Activated T-cell treated with anti-CD3 and anti-CD28 coated beads, Interleukin-2, amount 50 U/mL, for 24 hours (primary cell): ENCODE data around the gene THAP4.

ENCODE experiments used
- DNase-seq: peaks from one replicate; pipeline ENCODE4 v3.0.0-alpha.2; 2020
- H3K27ac Mint-ChIP-seq: 2 replicates; pipeline ENCODE4 v1.8.0; 2020; ENCODE audit warnings: mild to moderate bottlenecking, mixed read lengths
- H3K27me3 Mint-ChIP-seq: 2 replicates; pipeline ENCODE4 v1.8.0; 2020; ENCODE audit warnings: mixed read lengths
- H3K36me3 Mint-ChIP-seq: 2 replicates; pipeline ENCODE4 v1.8.0; 2020; ENCODE audit warnings: low read depth, mixed read lengths
- H3K4me1 Mint-ChIP-seq: 2 replicates; pipeline ENCODE4 v1.8.0; 2020; ENCODE audit warnings: low read depth, mixed read lengths
- H3K4me3 Mint-ChIP-seq: 2 replicates; pipeline ENCODE4 v1.8.0; 2020; ENCODE audit warnings: mild to moderate bottlenecking, moderate library complexity, mixed read lengths
- H3K9me3 Mint-ChIP-seq: 2 replicates; pipeline ENCODE4 v1.8.0; 2020; ENCODE audit warnings: mixed read lengths

Gene THAP4

GRCh38 chr2:241554610-241555322, 82.2 kb downstream of the THAP4 start:
- no peaks in the 10 kb centered on the region for H3K36me3 Mint-ChIP-seq
- H3K4me3 Mint-ChIP-seq = no peak overlapping the region
- H3K27me3 Mint-ChIP-seq = peaks cover 50% of the 10 kb centered on the region
- peaks cover 15% of the 10 kb centered on the region for H3K9me3 Mint-ChIP-seq
- H3K4me1 Mint-ChIP-seq = peaks cover 7% of the 10 kb centered on the region
- no peak overlapping the region for H3K27ac Mint-ChIP-seq
- no peak for DNase-seq

- Mint-ChIP-seq H3K36me3 (no peaks in the 10 kb centered on the region), H3K27me3 (peaks cover 54% of the 10 kb centered on the region), H3K4me1 (peaks cover 6% of the 10 kb centered on the region), H3K4me3 (no peak overlapping the region), H3K27ac (no peak overlapping the region), H3K9me3 (peaks cover 15% of the 10 kb centered on the region)
- DNase-seq = no peak
Measured at GRCh38 chr2:241553981-241554380, 83.0 kb downstream of the THAP4 start.

- H3K4me3 Mint-ChIP-seq = no peak overlapping the region
- no peaks in the 10 kb centered on the region for H3K36me3 Mint-ChIP-seq
- no peak for DNase-seq
- H3K27me3 Mint-ChIP-seq = peaks cover 58% of the 10 kb centered on the region
- no peak overlapping the region for H3K27ac Mint-ChIP-seq
- H3K4me1 Mint-ChIP-seq = peaks cover 6% of the 10 kb centered on the region
- peaks cover 15% of the 10 kb centered on the region for H3K9me3 Mint-ChIP-seq
Measured at GRCh38 chr2:241553512-241553830, 83.5 kb downstream of the THAP4 start.

- Mint-ChIP-seq H3K4me3 (no peak overlapping the region), H3K27me3 (peaks cover 54% of the 10 kb centered on the region), H3K27ac (no peak overlapping the region), H3K36me3 (no peaks in the 10 kb centered on the region), H3K9me3 (peaks cover 7% of the 10 kb centered on the region), H3K4me1 (peaks cover 2% of the 10 kb centered on the region)
- no peak for DNase-seq
Measured at GRCh38 chr2:241551998-241552737, 84.8 kb downstream of the THAP4 start.

GRCh38 chr2:241551599-241551997, 85.4 kb downstream of the THAP4 start:
- Mint-ChIP-seq H3K4me1 (peaks cover 2% of the 10 kb centered on the region), H3K27me3 (peaks cover 49% of the 10 kb centered on the region), H3K4me3 (no peak overlapping the region), H3K27ac (no peak overlapping the region), H3K36me3 (no peaks in the 10 kb centered on the region), H3K9me3 (peaks cover 2% of the 10 kb centered on the region)
- no peak for DNase-seq

- H3K4me1 Mint-ChIP-seq = peaks cover 2% of the 10 kb centered on the region
Measured at GRCh38 chr2:241550616-241551580, 86.1 kb downstream of the THAP4 start.

GRCh38 chr2:241548451-241548835, 88.5 kb downstream of the THAP4 start:
- Mint-ChIP-seq H3K27ac (no peak overlapping the region), H3K36me3 (no peaks in the 10 kb centered on the region), H3K27me3 (peaks cover 38% of the 10 kb centered on the region), H3K4me3 (no peak overlapping the region), H3K4me1 (no peaks in the 10 kb centered on the region), H3K9me3 (no peaks in the 10 kb centered on the region)
- no peak for DNase-seq

More at GRCh38 chr2:241550616-241551580, 86.1 kb downstream of the THAP4 start:
- DNase-seq = no peak
- H3K36me3 Mint-ChIP-seq = no peaks in the 10 kb centered on the region
- H3K4me3 Mint-ChIP-seq = no peak overlapping the region
- H3K9me3 Mint-ChIP-seq = peaks cover 2% of the 10 kb centered on the region
- peaks cover 44% of the 10 kb centered on the region for H3K27me3 Mint-ChIP-seq
- no peak overlapping the region for H3K27ac Mint-ChIP-seq

GRCh38 chr2:241547781-241548450, 89.0 kb downstream of the THAP4 start:
- no peak for DNase-seq
- Mint-ChIP-seq H3K27ac (no peak overlapping the region), H3K4me3 (no peak overlapping the region), H3K27me3 (peaks cover 43% of the 10 kb centered on the region), H3K36me3 (no peaks in the 10 kb centered on the region), H3K9me3 (no peaks in the 10 kb centered on the region), H3K4me1 (no peaks in the 10 kb centered on the region)

GRCh38 chr2:241546771-241547498, 90.0 kb downstream of the THAP4 start:
- Mint-ChIP-seq H3K27ac (no peak overlapping the region), H3K27me3 (peaks cover 45% of the 10 kb centered on the region), H3K9me3 (no peaks in the 10 kb centered on the region), H3K4me3 (no peak overlapping the region), H3K4me1 (no peaks in the 10 kb centered on the region), H3K36me3 (no peaks in the 10 kb centered on the region)
- DNase-seq = no peak

- Mint-ChIP-seq H3K27me3 (peaks cover 39% of the 10 kb centered on the region), H3K4me1 (no peaks in the 10 kb centered on the region), H3K4me3 (no peak overlapping the region), H3K9me3 (no peaks in the 10 kb centered on the region), H3K27ac (no peak overlapping the region), H3K36me3 (no peaks in the 10 kb centered on the region)
- no peak for DNase-seq
Measured at GRCh38 chr2:241545523-241546473, 91.2 kb downstream of the THAP4 start.

GRCh38 chr2:241545106-241545505, 91.9 kb downstream of the THAP4 start:
- H3K36me3 Mint-ChIP-seq = no peaks in the 10 kb centered on the region
- DNase-seq = no peak
- no peak overlapping the region for H3K27ac Mint-ChIP-seq
- peaks cover 46% of the 10 kb centered on the region for H3K27me3 Mint-ChIP-seq
- no peaks in the 10 kb centered on the region for H3K9me3 Mint-ChIP-seq
- no peak overlapping the region for H3K4me3 Mint-ChIP-seq
- H3K4me1 Mint-ChIP-seq = peaks cover 5% of the 10 kb centered on the region

- Mint-ChIP-seq H3K4me1 (peaks cover 5% of the 10 kb centered on the region), H3K27me3 (peaks cover 36% of the 10 kb centered on the region), H3K4me3 (no peak overlapping the region), H3K36me3 (no peaks in the 10 kb centered on the region), H3K27ac (no peak overlapping the region), H3K9me3 (no peaks in the 10 kb centered on the region)
- DNase-seq = no peak
Measured at GRCh38 chr2:241542278-241542605, 94.7 kb downstream of the THAP4 start.
